Vagina (tissue), 2 donors: ENCODE data around the gene LHX5. TPM values are rescaled to one million over a fixed set of nuclear protein-coding genes. Genes with fewer than 3 reads are reported as not detected.
"Not testable (repeated sequence)": the region's sequence is repeated elsewhere in the genome, so short reads cannot be mapped to it uniquely, and the experiment has no call there.

Experiments used
- DNase-seq, 2 donors: peaks; one replicate each; pipeline ENCODE4 v3.0.0-alpha.2; 2017; ENCODE audit errors: extremely low spot score in 2 of 2
- H3K27ac ChIP-seq: fragments of 200-600 bp; sonication (generic); one replicate; pipeline ENCODE4 v1.5.1; 2019
- H3K27me3 ChIP-seq: fragments of 200-600 bp; sonication (generic); one replicate; pipeline ENCODE4 v1.5.1; 2019
- H3K36me3 ChIP-seq, 2 donors: fragments of 200-600 bp; sonication (generic); one replicate each; pipeline ENCODE4 v1.5.1; 2017 to 2019
- H3K4me1 ChIP-seq: fragments of 200-600 bp; sonication (generic); one replicate; pipeline ENCODE4 v1.5.1; 2019
- H3K4me3 ChIP-seq, 2 donors: fragments of 200-600 bp; sonication (generic); 1 replicate in 1 of 2; 2 replicates in 1 of 2; pipeline ENCODE4 v1.5.1; 2016 to 2019
- H3K9me3 ChIP-seq: fragments of 200-600 bp; sonication (generic); one replicate; pipeline ENCODE4 v1.5.1; 2019
- CTCF ChIP-seq, 3 experiments: fragments of 450-650 bp in 2 of 3; fragments of 200-600 bp in 1 of 3; sonication (generic) in 1 of 3; IDR thresholded peaks; one replicate each; pipeline ENCODE4 v1.5.1; 2017 to 2019; ENCODE audit warnings: antibody characterized with exemption in 3 of 3, mild to moderate bottlenecking in 2 of 3, moderate library complexity in 2 of 3
- POLR2A ChIP-seq, 2 donors: fragments of 450-650 bp; IDR thresholded peaks; one replicate each; pipeline ENCODE4 v1.6.1; 2017; ENCODE audit warnings: antibody characterized with exemption in 2 of 2, mild to moderate bottlenecking in 2 of 2, moderate library complexity in 2 of 2
- POLR2AphosphoS5 ChIP-seq, 2 donors: sonication (generic); formaldehyde crosslinking; IDR thresholded peaks; one replicate each; pipeline ENCODE4 v1.9.0; 2017; ENCODE audit warnings: antibody characterized with exemption in 2 of 2, mild to moderate bottlenecking in 2 of 2, low read depth in 1 of 2; ENCODE audit not compliant: insufficient read depth in 1 of 2
- intact Hi-C: fragments of 100-400 bp; cut with DNase I; formaldehyde crosslinking; loops from one replicate; pipeline ENCODE4 v1.15.1; 2023
- total RNA-seq: library from RNA; depleted of rRNA; stranded (reverse); fragments of >200 nt; gene quantifications from one replicate; pipeline ENCODE4 v1.2.3, GENCODE V29; 2016

LHX5 gene
- total RNA-seq, 1 donor from 2014 or later, result not detected

- TF ChIP-seq CTCF (IDR thresholded peaks at IDR 0.05) (no peak), POLR2A (IDR thresholded peaks at IDR 0.05) (no peak), POLR2AphosphoS5 (IDR thresholded peaks at IDR 0.05; ENCODE audit: insufficient read depth in 1 of 2, low read depth in 1 of 2) (no peak)
- H3K27ac ChIP-seq, result no peak overlapping the region
- H3K4me3 ChIP-seq, result no peak overlapping the region
- no peaks in the 10 kb centered on the region for H3K4me1 ChIP-seq
- no peak for DNase-seq
- no peaks in the 10 kb centered on the region for H3K27me3 ChIP-seq
- intact Hi-C loops, result no loop called here
- no peaks in the 10 kb centered on the region for H3K36me3 ChIP-seq
- H3K9me3 ChIP-seq, result no peaks in the 10 kb centered on the region
These were observed 26.8 kb upstream of the LHX5 start for GRCh38 chr12:113498490-113498889.

GRCh38 chr12:113497693-113498092 lies 26.0 kb upstream of the LHX5 start:
- Histone ChIP-seq H3K27me3 (no peaks in the 10 kb centered on the region), H3K36me3 (no peaks in the 10 kb centered on the region), H3K9me3 (no peaks in the 10 kb centered on the region), H3K4me1 (no peaks in the 10 kb centered on the region), H3K4me3 (no peak overlapping the region), H3K27ac (no peak overlapping the region)
- intact Hi-C loops, result loop anchor here (2.0 kb wide), 1 partner anchor 35 kb away; no protein-coding TSS in a partner anchor
- TF ChIP-seq POLR2AphosphoS5 (IDR thresholded peaks at IDR 0.05; ENCODE audit: insufficient read depth in 1 of 2, low read depth in 1 of 2) (no peak), POLR2A (IDR thresholded peaks at IDR 0.05) (no peak), CTCF (IDR thresholded peaks at IDR 0.05) (no peak)
- no peak for DNase-seq

DNA sequence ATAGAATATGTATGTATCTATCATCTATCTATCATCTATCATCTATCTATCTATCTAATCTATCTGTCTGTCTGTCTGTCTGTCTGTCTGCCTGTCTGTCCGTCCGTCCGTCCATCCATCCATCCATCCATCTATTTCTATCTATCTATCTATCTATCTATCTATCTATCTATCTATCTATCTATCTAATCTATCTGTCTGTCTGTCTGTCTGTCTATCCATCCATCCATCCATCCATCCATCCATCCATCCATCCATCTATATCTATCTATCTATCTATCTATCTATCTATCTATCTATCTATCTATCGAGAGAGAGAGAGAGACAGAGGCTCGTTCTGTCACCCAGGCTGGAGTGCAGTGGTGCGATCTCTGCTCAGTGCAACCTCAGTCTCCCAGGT lies 24.3 kb upstream of the LHX5 start:
- DNase-seq, H3K27me3 ChIP-seq, H3K9me3 ChIP-seq, H3K4me1 ChIP-seq, H3K36me3 ChIP-seq, H3K4me3 ChIP-seq, H3K27ac ChIP-seq: not testable (repeated sequence)
- intact Hi-C loops, result loop anchor here (2.0 kb wide), 1 partner anchor 33 kb away; no protein-coding TSS in a partner anchor

- intact Hi-C loops, result no loop called here
- TF ChIP-seq POLR2AphosphoS5 (IDR thresholded peaks at IDR 0.05; ENCODE audit: insufficient read depth in 1 of 2, low read depth in 1 of 2) (no peak), CTCF (IDR thresholded peaks at IDR 0.05) (no peak), POLR2A (IDR thresholded peaks at IDR 0.05) (no peak)
- no peak for DNase-seq
- H3K4me1 ChIP-seq, result no peaks in the 10 kb centered on the region
- no peak overlapping the region for H3K4me3 ChIP-seq
- H3K9me3 ChIP-seq, result no peaks in the 10 kb centered on the region
- H3K36me3 ChIP-seq, result no peaks in the 10 kb centered on the region
- H3K27me3 ChIP-seq, result no peaks in the 10 kb centered on the region
- H3K27ac ChIP-seq, result no peak overlapping the region
These were observed 16.7 kb upstream of the LHX5 start for GRCh38 chr12:113488322-113488721.

DNA sequence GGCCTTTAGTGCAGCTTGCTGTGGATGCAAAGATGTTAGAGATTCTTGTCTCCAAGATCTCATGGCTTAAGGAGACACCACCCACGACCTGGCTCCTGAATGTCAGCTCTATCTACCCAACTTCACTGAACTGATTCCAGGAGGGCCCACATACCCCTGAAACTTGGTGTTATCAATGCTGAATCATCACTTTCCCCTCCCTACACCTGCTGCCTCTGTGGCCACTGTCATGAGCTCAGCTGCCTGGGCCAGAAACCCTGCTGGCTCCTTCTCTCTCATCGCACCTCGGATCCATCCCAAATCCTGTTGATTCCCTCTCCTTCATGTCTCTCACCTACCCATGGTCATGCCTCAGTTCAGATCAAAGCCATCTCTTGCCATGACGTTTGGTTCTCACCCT lies 15.1 kb upstream of the LHX5 start:
- intact Hi-C loops, result no loop called here
- Histone ChIP-seq H3K9me3 (no peaks in the 10 kb centered on the region), H3K4me1 (no peaks in the 10 kb centered on the region), H3K4me3 (no peak overlapping the region), H3K36me3 (no peaks in the 10 kb centered on the region), H3K27ac (no peak overlapping the region), H3K27me3 (no peaks in the 10 kb centered on the region)
- TF ChIP-seq POLR2AphosphoS5 (IDR thresholded peaks at IDR 0.05; ENCODE audit: insufficient read depth in 1 of 2, low read depth in 1 of 2) (no peak), POLR2A (IDR thresholded peaks at IDR 0.05) (no peak), CTCF (IDR thresholded peaks at IDR 0.05) (no peak)
- DNase-seq, result no peak

GRCh38 chr12:113485330-113485729 lies 13.7 kb upstream of the LHX5 start:
- no peak for DNase-seq
- intact Hi-C loops, result no loop called here
- H3K27ac ChIP-seq, result no peak overlapping the region
- no peaks in the 10 kb centered on the region for H3K4me1 ChIP-seq
- no peak for TF ChIP-seq POLR2A (IDR thresholded peaks at IDR 0.05)
- no peak for TF ChIP-seq CTCF (IDR thresholded peaks at IDR 0.05)
- no peak for TF ChIP-seq POLR2AphosphoS5 (IDR thresholded peaks at IDR 0.05; ENCODE audit: insufficient read depth in 1 of 2, low read depth in 1 of 2)
- no peaks in the 10 kb centered on the region for H3K9me3 ChIP-seq
- H3K4me3 ChIP-seq, result no peak overlapping the region
- no peaks in the 10 kb centered on the region for H3K27me3 ChIP-seq
- H3K36me3 ChIP-seq, result no peaks in the 10 kb centered on the region
